ENCODE measurements around the gene ANKLE2. TPM values are rescaled to one million over a fixed set of nuclear protein-coding genes. Genes with fewer than 3 reads are reported as not detected.
"Not testable (repeated sequence)": the region's sequence is repeated elsewhere in the genome, so short reads cannot be mapped to it uniquely, and the experiment has no call there.

ANKLE2 gene
- total RNA-seq: 10 to 100 TPM; 57.9 to 94.5 (median 60.5) TPM

- DNase-seq (ENCODE audit: low spot score in 2 of 2): peak in 1 of 2 donors; percentile 89
- 1% methylated on average over 28 to 33 of the region's 97 CpGs for WGBS, 2 donors
- intact Hi-C loops (cut with DNase I; ENCODE audit: low total_unique reads): no loop called here
- H3K4me3 ChIP-seq (ENCODE audit: low read depth, poor library complexity, severe bottlenecking): peak within 1 kb of the TSS; percentile 96
- no peak for TF ChIP-seq CTCF (IDR thresholded peaks at IDR 0.05)
- TF ChIP-seq POLR2A (IDR thresholded peaks at IDR 0.05): no peak
These were observed at the start of gene ANKLE2 for GRCh38 chr12:132761032-132761920. ANKLE2 (minus strand) TSS chr12:132761832; CDS start chr12:132761798, 34 bp downstream.

- WGBS, 2 donors: 62 to 77% methylated on average over 10 to 13 of the region's 13 CpGs
- H3K4me3 ChIP-seq (ENCODE audit: low read depth, poor library complexity, severe bottlenecking); intact Hi-C loops (cut with DNase I; ENCODE audit: low total_unique reads); DNase-seq (ENCODE audit: low spot score in 2 of 2): not testable (repeated sequence)
These were observed 47.8 kb upstream of the ANKLE2 start for GRCh38 chr12:132809391-132809790.

- intact Hi-C loops (cut with DNase I; ENCODE audit: low total_unique reads): no loop called here
- no peak overlapping the region for H3K4me3 ChIP-seq (ENCODE audit: low read depth, poor library complexity, severe bottlenecking)
- WGBS, 2 donors: 79% methylated on average over 23 to 25 of the region's 25 CpGs
- TF ChIP-seq POLR2A (IDR thresholded peaks at IDR 0.05) (no peak), CTCF (IDR thresholded peaks at IDR 0.05) (no peak)
- DNase-seq (ENCODE audit: low spot score in 2 of 2): no peak
These were observed 45.9 kb upstream of the ANKLE2 start for GRCh38 chr12:132807295-132808092.

GRCh38 chr12:132806857-132807256 lies 45.2 kb upstream of the ANKLE2 start:
- 88 to 89% methylated on average over 18 of the region's 18 CpGs for WGBS, 2 donors
- DNase-seq (ENCODE audit: low spot score in 2 of 2): no peak
- intact Hi-C loops (cut with DNase I; ENCODE audit: low total_unique reads): no loop called here
- no peak for TF ChIP-seq CTCF (IDR thresholded peaks at IDR 0.05)
- TF ChIP-seq POLR2A (IDR thresholded peaks at IDR 0.05): no peak
- H3K4me3 ChIP-seq (ENCODE audit: low read depth, poor library complexity, severe bottlenecking): no peak overlapping the region

- H3K4me3 ChIP-seq (ENCODE audit: low read depth, poor library complexity, severe bottlenecking): no peak overlapping the region
- DNase-seq (ENCODE audit: low spot score in 2 of 2): no peak
- intact Hi-C loops (cut with DNase I; ENCODE audit: low total_unique reads): no loop called here
- TF ChIP-seq POLR2A (IDR thresholded peaks at IDR 0.05) (no peak), CTCF (IDR thresholded peaks at IDR 0.05) (no peak)
- WGBS, 2 donors: 69 to 71% methylated on average over 16 of the region's 16 CpGs
These were observed 42.8 kb upstream of the ANKLE2 start for GRCh38 chr12:132804426-132804861.

GRCh38 chr12:132803888-132804287 lies 42.3 kb upstream of the ANKLE2 start:
- TF ChIP-seq POLR2A (IDR thresholded peaks at IDR 0.05) (no peak), CTCF (IDR thresholded peaks at IDR 0.05) (no peak)
- no peak for DNase-seq (ENCODE audit: low spot score in 2 of 2)
- no peak overlapping the region for H3K4me3 ChIP-seq (ENCODE audit: low read depth, poor library complexity, severe bottlenecking)
- intact Hi-C loops (cut with DNase I; ENCODE audit: low total_unique reads): no loop called here
- 75 to 85% methylated on average over 13 to 15 of the region's 15 CpGs for WGBS, 2 donors

Data from lower leg skin (tissue), 4 donors.